ENCODE results near the gene PDE4B.

PDE4B gene

DNA sequence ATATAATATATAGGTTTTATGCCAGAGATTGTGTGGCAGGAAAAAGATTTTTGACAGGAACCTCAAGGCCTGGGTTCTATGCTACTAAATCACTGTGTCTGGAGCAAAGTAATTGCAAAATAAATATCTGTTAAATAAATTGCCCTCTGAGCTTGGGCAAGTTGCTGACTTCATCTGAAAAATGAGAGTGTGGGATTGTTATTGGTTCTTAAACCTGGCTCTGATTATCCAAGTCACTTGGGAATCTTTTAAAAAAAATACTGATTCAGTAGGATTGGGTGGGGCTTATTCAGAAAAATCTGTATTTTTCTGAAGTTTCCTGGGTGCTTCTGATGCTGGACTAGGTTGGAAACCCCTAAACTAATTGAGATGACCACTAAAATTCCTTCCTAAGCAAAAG, 567.1 kb downstream of the PDE4B start:
- no peak for DNase-seq (ENCODE audit: low read depth)

- no peak for DNase-seq (ENCODE audit: low read depth)
Observed at GRCh38 chr1:66360285-66360724, 567.6 kb downstream of the PDE4B start.

GRCh38 chr1:66364578-66365391, 572.1 kb downstream of the PDE4B start:
- DNase-seq (ENCODE audit: low read depth), result no peak

DNA sequence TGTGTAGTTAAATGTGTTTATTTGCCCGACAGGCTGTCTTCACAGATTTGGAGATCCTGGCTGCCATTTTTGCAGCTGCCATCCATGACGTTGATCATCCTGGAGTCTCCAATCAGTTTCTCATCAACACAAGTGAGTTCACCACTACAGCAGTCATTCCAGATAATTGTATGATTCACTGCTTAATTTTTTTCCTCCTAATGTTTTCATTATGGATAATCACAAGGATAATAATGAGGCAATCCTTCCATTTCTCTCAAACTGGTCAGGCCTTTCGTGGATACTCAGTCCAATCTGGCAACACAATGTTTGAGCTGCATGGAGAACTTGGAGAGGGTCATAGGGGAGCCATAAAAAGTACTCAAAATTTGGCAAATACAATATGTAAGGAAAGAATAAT, 572.9 kb downstream of the PDE4B start:
- DNase-seq (ENCODE audit: low read depth), result no peak

- no peak for DNase-seq (ENCODE audit: low read depth)
Observed at GRCh38 chr1:66366634-66367033, 573.9 kb downstream of the PDE4B start.

- DNase-seq (ENCODE audit: low read depth), result no peak
Observed at GRCh38 chr1:66367369-66367768, 574.7 kb downstream of the PDE4B start.

GRCh38 chr1:66368261-66368660, 575.6 kb downstream of the PDE4B start:
- DNase-seq (ENCODE audit: low read depth), result no peak

DNA sequence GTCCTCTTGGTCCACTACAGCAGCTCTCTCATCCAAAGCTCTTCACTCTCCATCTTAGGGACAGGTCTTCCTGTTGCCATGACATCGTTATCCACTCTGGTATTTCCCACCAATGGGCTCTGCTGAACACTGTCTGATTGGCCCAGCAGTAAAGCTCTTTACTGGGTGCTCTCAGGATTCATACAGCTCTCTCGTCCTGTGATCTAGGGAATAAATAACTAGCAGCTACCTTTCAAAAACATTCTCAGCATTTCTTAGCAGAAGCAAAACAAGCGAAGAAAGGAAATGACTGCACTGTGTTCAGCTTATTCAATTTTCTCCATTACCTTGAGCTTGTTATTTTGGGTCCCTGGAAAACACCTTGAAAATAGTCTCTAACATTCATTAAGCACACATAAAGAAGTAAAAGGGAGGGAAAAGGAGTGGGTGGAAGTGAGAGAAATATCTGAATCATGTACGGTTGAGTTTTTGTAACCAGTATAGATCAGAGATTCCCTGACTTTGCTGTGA, 577.8 kb downstream of the PDE4B start:
- no peak for DNase-seq (ENCODE audit: low read depth)

- DNase-seq (ENCODE audit: low read depth), result no peak
Observed at GRCh38 chr1:66371233-66372005, 578.7 kb downstream of the PDE4B start.

GRCh38 chr1:66372522-66373101, 579.9 kb downstream of the PDE4B start:
- DNase-seq (ENCODE audit: low read depth), result no peak

DNA sequence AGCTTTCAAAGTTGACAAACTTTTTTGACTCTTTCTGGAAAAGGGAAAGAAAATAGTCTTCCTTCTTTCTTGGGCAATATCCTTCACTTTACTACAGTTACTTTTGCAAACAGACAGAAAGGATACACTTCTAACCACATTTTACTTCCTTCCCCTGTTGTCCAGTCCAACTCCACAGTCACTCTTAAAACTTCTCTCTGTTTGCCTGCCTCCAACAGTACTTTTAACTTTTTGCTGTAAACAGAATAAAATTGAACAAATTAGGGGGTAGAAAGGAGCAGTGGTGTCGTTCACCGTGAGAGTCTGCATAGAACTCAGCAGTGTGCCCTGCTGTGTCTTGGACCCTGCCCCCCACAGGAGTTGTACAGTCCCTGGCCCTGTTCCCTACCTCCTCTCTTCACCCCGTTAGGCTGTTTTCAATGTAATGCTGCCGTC, 580.5 kb downstream of the PDE4B start:
- no peak for DNase-seq (ENCODE audit: low read depth)

- no peak for DNase-seq (ENCODE audit: low read depth)
Observed at GRCh38 chr1:66374148-66374547, 581.5 kb downstream of the PDE4B start.

DNA sequence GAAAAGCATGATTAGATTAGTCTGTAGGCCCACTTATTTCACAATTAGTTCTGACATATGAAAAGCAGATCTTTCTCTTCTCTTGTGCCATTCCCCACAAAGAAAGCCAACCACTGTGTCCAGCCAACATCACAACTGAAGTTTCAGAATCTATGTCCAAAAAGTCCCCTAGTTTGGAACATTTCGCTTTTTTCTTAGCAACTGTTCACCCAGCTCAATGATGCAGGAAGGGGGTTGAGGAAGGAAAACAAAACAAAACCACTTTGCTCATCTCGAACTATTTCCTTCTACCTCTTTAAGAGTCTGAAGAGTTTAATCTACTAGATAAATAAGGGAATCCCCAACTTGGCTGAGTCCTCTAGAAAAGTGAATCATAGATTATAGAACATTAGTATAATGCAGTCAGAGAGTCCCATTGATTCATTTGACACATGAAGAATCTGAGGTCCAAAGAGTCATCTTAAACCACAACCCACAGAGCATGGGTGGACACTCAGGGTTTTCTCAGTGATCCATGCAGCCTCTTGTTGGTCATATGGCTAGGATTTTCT, 581.9 kb downstream of the PDE4B start:
- DNase-seq (ENCODE audit: low read depth), result no peak

DNA sequence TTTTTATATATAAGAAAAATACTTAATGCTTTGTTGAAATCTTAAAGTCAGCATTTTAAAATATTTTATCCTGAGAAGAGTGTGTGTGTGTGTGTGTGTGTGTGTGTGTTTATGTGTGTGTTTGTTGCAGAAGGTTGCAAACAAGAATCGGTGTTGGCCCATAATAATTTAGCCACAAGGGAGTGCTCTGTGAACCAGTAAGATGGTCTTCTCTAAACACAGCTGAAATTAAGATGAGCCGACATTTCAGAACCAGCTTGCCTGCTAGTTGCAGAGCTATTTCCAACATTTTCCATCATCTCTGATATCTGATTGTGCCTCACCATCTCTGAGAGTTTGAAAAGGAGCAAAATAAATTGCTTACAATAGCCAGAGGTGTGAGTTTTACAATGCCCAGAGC, 582.4 kb downstream of the PDE4B start:
- DNase-seq (ENCODE audit: low read depth), result no peak

DNA sequence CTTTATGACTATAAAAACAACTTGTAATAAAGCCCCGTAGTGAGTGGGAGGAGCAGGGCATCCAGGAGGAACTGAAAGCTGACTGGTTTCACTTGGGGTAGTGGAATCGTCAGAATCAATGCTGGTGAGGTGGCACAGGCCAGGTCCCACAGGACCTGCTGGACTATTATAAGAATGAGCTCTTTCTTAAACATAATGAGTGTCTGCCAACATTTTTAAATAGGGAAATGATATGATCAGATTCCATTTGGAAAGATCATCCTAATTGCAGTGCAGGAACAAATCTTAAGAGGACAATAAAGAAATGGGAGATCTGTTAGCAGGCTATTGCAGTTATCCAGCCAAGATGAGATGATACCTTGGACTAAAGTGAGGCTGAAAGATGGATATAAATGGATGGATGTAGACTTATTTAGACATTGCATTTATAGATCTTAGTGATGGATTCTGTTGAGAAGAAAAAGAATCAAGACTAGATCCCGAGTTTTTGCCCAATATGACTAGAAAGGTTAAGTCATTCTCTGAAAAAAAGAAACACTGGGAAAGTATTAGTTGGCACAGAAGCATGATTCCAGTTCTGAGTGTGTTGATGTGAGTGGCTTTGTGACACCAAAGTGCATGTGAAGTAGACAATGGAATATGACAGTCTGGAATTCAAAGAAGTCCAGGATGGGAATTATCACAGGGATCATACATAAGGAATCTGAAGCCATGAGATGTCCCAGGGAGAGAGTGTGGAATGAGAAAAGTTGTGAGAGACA, 587.9 kb downstream of the PDE4B start:
- no peak for DNase-seq (ENCODE audit: low read depth)

- no peak for DNase-seq (ENCODE audit: low read depth)
Observed at GRCh38 chr1:66381621-66382275, 589.1 kb downstream of the PDE4B start.

- no peak for DNase-seq (ENCODE audit: low read depth)
Observed at GRCh38 chr1:66383168-66383567, 590.5 kb downstream of the PDE4B start.

DNA sequence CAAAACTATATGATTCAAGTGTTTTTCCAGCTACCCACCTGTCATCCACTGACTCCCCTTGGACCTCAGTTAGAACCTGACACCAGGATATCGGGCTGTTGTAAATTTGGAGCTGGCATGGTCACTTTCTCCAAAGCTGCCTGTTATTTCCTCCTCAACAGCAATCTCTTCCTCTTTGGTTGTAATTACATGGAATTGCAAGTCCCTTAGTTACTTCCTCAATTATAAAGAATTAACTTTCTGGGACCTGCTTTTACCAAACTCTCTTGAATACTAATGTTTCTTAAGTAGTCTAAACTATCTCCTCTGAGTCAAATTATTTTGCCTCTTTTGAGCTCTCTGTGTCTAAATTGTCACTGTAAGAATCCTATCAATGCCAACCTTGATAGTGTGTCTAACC, 590.9 kb downstream of the PDE4B start:
- no peak for DNase-seq (ENCODE audit: low read depth)

DNA sequence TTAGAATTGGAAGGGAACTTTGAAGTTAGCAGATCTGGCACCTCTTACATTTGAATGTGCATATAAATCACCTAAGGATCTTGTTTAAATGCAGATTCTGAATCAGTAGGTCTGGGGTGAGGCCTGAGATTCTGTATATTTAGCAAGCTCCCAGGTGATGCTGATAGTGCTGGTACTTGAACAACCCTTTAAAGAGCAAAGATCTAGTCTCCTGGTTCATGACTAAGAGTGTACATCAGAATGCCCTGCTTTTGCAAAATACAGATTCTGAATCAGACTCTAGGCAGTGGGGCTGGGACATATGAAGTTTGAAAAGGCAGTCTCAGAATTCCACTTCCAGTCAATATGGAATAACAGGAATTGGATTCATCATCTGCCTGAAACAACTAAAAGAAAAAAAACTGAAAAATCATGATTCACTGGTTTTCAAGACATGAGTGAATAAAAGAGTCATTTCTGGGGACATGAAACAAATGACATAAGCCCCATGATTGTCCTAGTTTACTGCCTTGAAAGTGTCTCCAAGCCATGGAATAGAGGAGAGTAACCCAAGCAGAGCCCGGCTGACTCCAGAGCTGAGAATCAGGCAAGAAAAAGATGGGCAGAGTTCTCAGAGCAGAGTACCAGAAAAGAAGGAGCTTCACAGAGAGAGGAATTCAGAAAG, 591.7 kb downstream of the PDE4B start:
- DNase-seq (ENCODE audit: low read depth), result no peak

DNA sequence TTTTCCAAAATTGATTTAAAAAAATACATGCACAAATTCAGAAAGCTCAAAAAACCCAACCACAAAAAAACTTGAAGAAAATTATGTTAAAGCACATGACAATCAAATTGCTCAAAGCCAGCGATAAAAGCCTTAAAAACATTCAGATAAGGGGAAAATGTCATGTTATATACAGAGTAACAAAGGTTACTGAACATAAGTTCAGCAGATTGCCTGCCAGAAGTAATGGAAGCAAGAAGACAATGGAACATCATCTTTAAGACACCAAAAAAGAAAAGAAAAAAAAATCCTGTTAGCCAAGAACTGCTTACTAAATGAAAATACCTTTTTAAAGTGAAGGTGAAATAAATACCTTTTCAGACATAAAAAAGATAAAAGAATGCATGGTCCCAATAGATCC, 594.0 kb downstream of the PDE4B start:
- no peak for DNase-seq (ENCODE audit: low read depth)

GRCh38 chr1:66388913-66389312, 596.2 kb downstream of the PDE4B start:
- no peak for DNase-seq (ENCODE audit: low read depth)
